Measurements from ENCODE around the gene MAP3K20. TPM values are rescaled to one million over a fixed set of nuclear protein-coding genes. Genes with fewer than 3 reads are reported as not detected.
"Not testable (repeated sequence)": the region's sequence is repeated elsewhere in the genome, so short reads cannot be mapped to it uniquely, and the experiment has no call there.

Gene MAP3K20
- 11.1 TPM for polyA plus RNA-seq (2012; ENCODE audit: missing spikeins)

DNA sequence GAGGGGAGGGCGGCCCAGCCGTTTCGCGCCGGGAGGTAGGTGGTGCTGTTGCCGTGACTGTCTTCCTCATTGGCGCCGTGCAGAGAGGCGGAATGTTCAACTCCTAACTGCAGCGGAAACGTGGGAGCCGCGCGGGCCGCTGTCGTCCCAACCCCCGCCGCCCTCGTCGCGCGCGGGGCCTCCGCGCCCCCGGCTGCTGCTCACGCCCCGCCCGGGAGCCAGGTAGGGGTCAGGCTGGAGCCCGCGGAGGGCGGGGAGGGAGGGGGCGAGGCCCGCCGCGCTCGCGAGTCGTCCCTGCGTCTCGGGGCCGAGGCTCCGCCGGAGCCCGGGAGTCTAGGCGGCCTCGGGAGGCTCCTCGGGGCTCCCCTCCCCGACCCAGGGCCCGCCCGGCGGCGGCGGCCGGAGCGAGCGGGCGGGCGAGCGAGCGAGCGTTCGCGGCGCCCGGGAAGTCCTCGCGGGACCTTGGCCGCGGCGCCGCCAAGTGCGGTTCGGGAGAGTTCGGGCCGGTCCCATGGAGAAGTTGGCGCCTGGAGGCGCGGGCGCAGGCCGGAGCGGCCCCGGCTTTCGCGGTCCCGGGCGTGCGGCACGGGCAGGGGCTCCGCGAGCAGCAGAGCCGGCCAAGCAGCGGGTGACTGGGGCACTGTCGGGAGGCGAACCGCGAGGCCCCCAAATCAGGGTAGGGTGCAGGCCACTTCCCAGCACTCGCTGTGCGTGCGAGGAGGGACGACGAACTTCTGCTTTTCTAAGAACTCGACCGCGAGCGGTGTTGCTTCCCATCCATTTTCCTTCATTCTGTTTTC lies at the start of gene MAP3K20:
Gene MAP3K20 (plus strand): TSS at position 66 of the 800 bp plus-strand sequence. CDS start 15,186 bp downstream, outside the sequence.
- peak; percentile 92 for FAIRE-seq
- TF ChIP-seq POLR2A (IDR thresholded peaks at IDR 0.05; ENCODE audit: low read depth, low read length), result peak; percentile 34; the same call in 1 of the 2 replicates
- 0 out of 2 replicates have a peak, but pooled peaks have one; percentile 44 for TF ChIP-seq TAF1 (IDR thresholded peaks at IDR 0.05; ENCODE audit: borderline replicate concordance, low read depth, low read length)
- TF ChIP-seq POLR2AphosphoS5 (IDR thresholded peaks at IDR 0.05; ENCODE audit: low read depth, low read length), result peak; percentile 48; the same call in 1 of the 2 replicates
- peak; percentile 39 for DNase-seq (ENCODE audit: insufficient read length)

DNA sequence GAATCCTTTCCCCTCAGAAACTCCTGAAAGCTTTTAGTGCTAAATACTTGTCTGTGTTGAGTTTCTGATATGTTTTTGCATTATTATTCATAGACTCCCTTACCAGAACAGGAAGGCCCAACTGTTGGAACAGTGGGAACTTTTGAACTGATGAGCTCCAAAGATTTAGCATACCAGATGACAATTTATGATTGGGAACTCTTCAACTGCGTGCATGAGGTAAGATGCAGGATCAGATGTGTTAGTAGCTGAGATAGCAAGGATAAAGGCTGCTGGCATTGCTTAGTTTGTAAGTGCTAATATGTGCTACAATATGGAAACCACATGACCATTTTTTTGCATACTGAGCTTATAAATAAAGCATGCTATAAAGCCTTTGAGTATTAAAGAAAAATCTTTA lies 49.2 kb upstream of the MAP3K20 start:
- TF ChIP-seq TAF1 (IDR thresholded peaks at IDR 0.05; ENCODE audit: borderline replicate concordance, low read depth, low read length) (no peak), POLR2AphosphoS5 (IDR thresholded peaks at IDR 0.05; ENCODE audit: low read depth, low read length) (no peak), POLR2A (IDR thresholded peaks at IDR 0.05; ENCODE audit: low read depth, low read length) (no peak)
- DNase-seq (ENCODE audit: insufficient read length) (no peak), FAIRE-seq (no peak)

- TF ChIP-seq POLR2AphosphoS5 (IDR thresholded peaks at IDR 0.05; ENCODE audit: low read depth, low read length), result no peak
- peak; percentile 97 for FAIRE-seq
- DNase-seq (ENCODE audit: insufficient read length), result peak; percentile 29
Observed at GRCh38 chr2:173027181-173028128, 48.2 kb upstream of the MAP3K20 start.

DNA sequence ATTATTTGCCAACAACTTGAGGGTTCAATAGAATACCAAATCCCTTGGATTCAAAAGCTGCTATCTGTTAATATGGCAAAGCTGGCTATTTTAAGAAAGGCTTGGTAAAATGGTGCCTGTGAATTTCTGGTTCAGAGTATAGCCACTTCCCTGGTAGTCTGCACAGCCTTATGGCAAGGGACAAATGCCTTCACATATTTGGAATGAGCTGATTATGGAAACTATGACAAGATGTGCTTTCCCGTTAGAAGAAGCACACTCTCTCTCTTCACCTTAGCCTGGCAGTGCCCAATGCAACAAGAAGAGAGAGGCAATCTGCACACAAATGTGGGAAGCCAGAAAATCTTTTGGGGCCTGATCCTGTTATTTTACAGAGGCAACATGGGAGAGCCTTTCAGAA lies 47.5 kb upstream of the MAP3K20 start:
- TF ChIP-seq TAF1 (IDR thresholded peaks at IDR 0.05; ENCODE audit: borderline replicate concordance, low read depth, low read length), result no peak
- TF ChIP-seq POLR2AphosphoS5 (IDR thresholded peaks at IDR 0.05; ENCODE audit: low read depth, low read length), result no peak
- TF ChIP-seq POLR2A (IDR thresholded peaks at IDR 0.05; ENCODE audit: low read depth, low read length), result no peak
- FAIRE-seq, result no peak
- DNase-seq (ENCODE audit: insufficient read length), result no peak

DNA sequence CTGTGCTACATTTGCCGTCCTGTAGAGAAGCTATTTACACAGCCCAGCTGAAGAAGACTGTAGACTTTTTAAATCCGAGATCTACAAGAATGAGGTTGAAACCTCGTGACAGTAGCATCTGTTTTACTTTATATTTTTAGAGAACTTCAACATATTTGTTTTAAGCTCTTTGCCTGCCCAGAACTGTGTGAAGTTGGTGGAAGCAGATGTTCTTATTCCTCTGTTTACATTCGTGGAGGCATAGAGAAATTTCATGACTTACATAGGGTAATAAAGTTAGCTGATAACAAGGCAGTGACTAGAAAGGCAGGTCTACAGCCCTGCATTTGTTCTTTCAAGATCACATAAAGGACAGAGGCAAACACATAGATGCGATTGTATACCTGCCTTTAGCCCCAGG lies 47.0 kb upstream of the MAP3K20 start:
- TF ChIP-seq POLR2A (IDR thresholded peaks at IDR 0.05; ENCODE audit: low read depth, low read length), result no peak
- TF ChIP-seq POLR2AphosphoS5 (IDR thresholded peaks at IDR 0.05; ENCODE audit: low read depth, low read length), result no peak
- no peak for TF ChIP-seq TAF1 (IDR thresholded peaks at IDR 0.05; ENCODE audit: borderline replicate concordance, low read depth, low read length)

DNA sequence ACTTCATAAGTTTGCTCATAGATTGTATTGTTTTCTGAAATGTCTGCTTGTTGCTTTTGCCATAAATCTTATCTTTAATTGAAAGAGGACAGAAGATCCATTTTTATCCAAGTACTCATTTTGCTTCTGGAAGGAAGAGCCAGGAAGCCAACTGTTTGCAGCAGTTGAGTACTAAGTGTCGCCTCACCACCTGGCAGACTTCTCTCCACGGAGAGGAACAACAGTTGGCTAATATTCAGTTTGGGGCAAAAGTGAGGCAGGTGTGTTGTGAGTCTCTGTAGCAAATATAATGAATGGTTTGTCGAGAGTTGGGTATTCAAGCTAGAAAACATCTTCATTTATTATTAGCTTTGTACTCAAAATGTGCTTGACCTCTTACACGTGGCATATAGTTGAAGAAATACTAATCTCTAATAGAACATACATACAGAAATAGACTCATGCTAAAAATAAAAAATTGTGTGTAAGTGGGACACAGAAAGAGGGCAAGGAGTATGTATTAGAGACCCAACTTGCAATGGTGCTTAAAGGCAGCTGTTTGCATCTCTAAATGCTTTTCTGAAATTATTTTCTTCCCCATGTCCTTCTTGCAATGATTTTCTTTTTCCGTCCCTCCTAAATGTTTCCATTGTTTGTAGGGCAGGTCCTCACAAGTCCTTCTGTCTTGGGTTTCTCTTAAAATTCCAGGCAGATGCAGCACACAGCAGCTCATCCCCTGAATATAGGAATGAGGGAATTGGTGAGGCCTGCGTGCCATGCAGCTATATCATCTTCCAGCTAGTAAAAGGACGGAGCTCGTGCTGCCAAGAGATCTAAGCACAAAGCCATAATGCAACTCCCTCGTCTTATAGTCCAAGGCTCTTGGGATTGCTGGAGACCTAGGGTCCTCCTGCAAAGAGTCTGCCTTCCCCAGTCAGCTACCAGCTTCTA lies 44.8 kb upstream of the MAP3K20 start:
- DNase-seq (ENCODE audit: insufficient read length) (no peak), FAIRE-seq (no peak)
- TF ChIP-seq POLR2AphosphoS5 (IDR thresholded peaks at IDR 0.05; ENCODE audit: low read depth, low read length) (no peak), TAF1 (IDR thresholded peaks at IDR 0.05; ENCODE audit: borderline replicate concordance, low read depth, low read length) (no peak), POLR2A (IDR thresholded peaks at IDR 0.05; ENCODE audit: low read depth, low read length) (no peak)

More for the DNA sequence above, 47.0 kb upstream of the MAP3K20 start:
- DNase-seq (ENCODE audit: insufficient read length) (no peak), FAIRE-seq (no peak)

DNA sequence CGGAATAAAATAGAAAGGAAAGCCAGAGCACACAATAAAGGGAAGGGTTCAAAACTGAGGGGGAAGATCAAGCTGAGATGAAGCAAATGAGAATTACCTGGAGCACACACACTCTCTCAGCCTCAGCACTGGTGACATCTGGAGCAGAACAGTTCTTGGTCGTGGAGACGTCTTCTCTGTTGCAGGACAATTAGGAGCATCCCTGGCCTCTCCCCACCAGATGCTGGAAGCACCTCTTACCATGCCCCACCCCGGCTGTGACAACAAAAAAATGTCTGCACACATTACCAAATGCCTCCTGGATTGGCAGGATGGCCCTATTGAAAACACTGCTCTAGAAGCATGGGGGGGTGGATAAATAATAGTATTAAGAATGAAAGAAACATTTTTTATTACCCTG lies 43.6 kb upstream of the MAP3K20 start:
- TF ChIP-seq POLR2A (IDR thresholded peaks at IDR 0.05; ENCODE audit: low read depth, low read length) (no peak), POLR2AphosphoS5 (IDR thresholded peaks at IDR 0.05; ENCODE audit: low read depth, low read length) (no peak), TAF1 (IDR thresholded peaks at IDR 0.05; ENCODE audit: borderline replicate concordance, low read depth, low read length) (no peak)
- FAIRE-seq (no peak), DNase-seq (ENCODE audit: insufficient read length) (no peak)

- DNase-seq (ENCODE audit: insufficient read length), result no peak
- TF ChIP-seq POLR2A (IDR thresholded peaks at IDR 0.05; ENCODE audit: low read depth, low read length) (no peak), POLR2AphosphoS5 (IDR thresholded peaks at IDR 0.05; ENCODE audit: low read depth, low read length) (no peak), TAF1 (IDR thresholded peaks at IDR 0.05; ENCODE audit: borderline replicate concordance, low read depth, low read length) (no peak)
- no peak for FAIRE-seq
Observed at GRCh38 chr2:173033084-173033483, 42.6 kb upstream of the MAP3K20 start.

DNA sequence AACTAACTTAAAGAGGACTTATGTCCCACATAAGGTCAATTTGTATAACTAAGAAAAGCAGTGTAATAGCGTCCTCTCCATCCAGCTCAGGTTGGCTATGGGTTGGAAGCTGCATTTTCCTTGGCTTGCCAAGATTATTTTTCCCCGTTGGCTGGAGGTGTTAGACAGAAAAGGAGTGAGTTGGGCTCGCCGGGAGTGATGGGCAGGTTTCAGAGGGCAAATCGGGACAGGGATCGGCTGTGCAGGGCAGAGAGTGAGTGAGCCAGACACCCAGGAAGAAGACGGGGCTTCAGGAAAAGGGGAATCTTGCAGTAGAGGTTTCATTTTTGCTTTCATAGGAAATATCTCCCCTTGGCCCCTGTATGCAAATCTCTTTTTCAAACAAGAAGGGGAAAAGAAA lies 41.5 kb upstream of the MAP3K20 start:
- FAIRE-seq, result no peak
- DNase-seq (ENCODE audit: insufficient read length), result no peak
- TF ChIP-seq TAF1 (IDR thresholded peaks at IDR 0.05; ENCODE audit: borderline replicate concordance, low read depth, low read length) (no peak), POLR2A (IDR thresholded peaks at IDR 0.05; ENCODE audit: low read depth, low read length) (no peak), POLR2AphosphoS5 (IDR thresholded peaks at IDR 0.05; ENCODE audit: low read depth, low read length) (no peak)

- TF ChIP-seq POLR2A (IDR thresholded peaks at IDR 0.05; ENCODE audit: low read depth, low read length) (no peak), POLR2AphosphoS5 (IDR thresholded peaks at IDR 0.05; ENCODE audit: low read depth, low read length) (no peak), TAF1 (IDR thresholded peaks at IDR 0.05; ENCODE audit: borderline replicate concordance, low read depth, low read length) (no peak)
- DNase-seq (ENCODE audit: insufficient read length) (no peak), FAIRE-seq (no peak)
Observed at GRCh38 chr2:173037245-173038120, 38.2 kb upstream of the MAP3K20 start.

GRCh38 chr2:173038257-173038656 lies 37.4 kb upstream of the MAP3K20 start:
- not testable (repeated sequence) for FAIRE-seq; DNase-seq (ENCODE audit: insufficient read length)
